GM23338 (cell line): ENCODE measurements around the gene HSPBP1. TPM values are rescaled to one million over a fixed set of nuclear protein-coding genes. Genes with fewer than 3 reads are reported as not detected.

Experiments used
- ATAC-seq: fragments of 200-7000 bp; cut with Tn5 transposase; 3 replicates; pipeline ENCODE4 v1.9.1; 2020
- DNase-seq: peaks from one replicate; pipeline ENCODE4 v3.0.0-alpha.2; 2015; ENCODE audit warnings: low spot score
- H2AFZ ChIP-seq: fragments of 200-600 bp; sonication (generic); 2 replicates; pipeline ENCODE4 v1.8.0; 2016; ENCODE audit warnings: antibody characterized with exemption, mild to moderate bottlenecking, moderate library complexity
- H3F3A ChIP-seq: fragments of 200-600 bp; sonication (generic); replicated peaks from 2 replicates; pipeline ENCODE4 v1.8.0; 2017; ENCODE audit warnings: antibody characterized with exemption, mixed run types, low read depth
- H3K27ac ChIP-seq: fragments of 200-600 bp; sonication (generic); 2 replicates; pipeline ENCODE4 v1.6.1; 2016; ENCODE audit warnings: low read depth
- H3K27me3 ChIP-seq: fragments of 200-600 bp; sonication (generic); 2 replicates; pipeline ENCODE4 v1.8.0; 2016; ENCODE audit warnings: mild to moderate bottlenecking, mixed run types, moderate library complexity; ENCODE audit not compliant: insufficient read depth
- H3K36me3 ChIP-seq: fragments of 200-600 bp; sonication (generic); 2 replicates; pipeline ENCODE4 v1.8.0; 2016; ENCODE audit warnings: mild to moderate bottlenecking; ENCODE audit not compliant: insufficient read depth
- H3K4me1 ChIP-seq: fragments of 200-600 bp; sonication (generic); 2 replicates; pipeline ENCODE4 v1.8.0; 2016; ENCODE audit warnings: mild to moderate bottlenecking, moderate library complexity; ENCODE audit not compliant: insufficient read depth
- H3K4me2 ChIP-seq: fragments of 200-600 bp; sonication (generic); 2 replicates; pipeline ENCODE4 v1.7.1; 2017; ENCODE audit warnings: mixed run types
- H3K4me3 ChIP-seq: fragments of 200-600 bp; sonication (generic); 2 replicates; pipeline ENCODE4 v1.6.1; 2016; ENCODE audit warnings: mixed run types
- H3K79me2 ChIP-seq: fragments of 200-600 bp; sonication (generic); replicated peaks from 2 replicates; pipeline ENCODE4 v1.8.0; 2017; ENCODE audit warnings: mild to moderate bottlenecking; ENCODE audit not compliant: insufficient read depth
- H3K9me2 ChIP-seq: fragments of 200-600 bp; sonication (generic); 2 replicates; pipeline ENCODE4 v1.8.0; 2017; ENCODE audit not compliant: insufficient read depth
- H4K20me1 ChIP-seq: fragments of 200-600 bp; sonication (generic); replicated peaks from 2 replicates; pipeline ENCODE4 v1.8.0; 2017; ENCODE audit warnings: mild to moderate bottlenecking; ENCODE audit not compliant: insufficient read depth
- H3K27ac Mint-ChIP-seq: 2 replicates; pipeline ENCODE4 v1.8.0; 2020; ENCODE audit warnings: inconsistent platforms, mild to moderate bottlenecking, moderate library complexity, mixed read lengths
- H3K27me3 Mint-ChIP-seq: 3 replicates; pipeline ENCODE4 v1.8.0; 2022; ENCODE audit warnings: low read depth, mild to moderate bottlenecking, moderate library complexity, mixed read lengths, inconsistent platforms; ENCODE audit not compliant: insufficient read depth, poor library complexity
- H3K36me3 Mint-ChIP-seq: 3 replicates; pipeline ENCODE4 v1.8.0; 2021; ENCODE audit warnings: low read depth, mild to moderate bottlenecking, inconsistent platforms, moderate library complexity, mixed read lengths
- H3K4me1 Mint-ChIP-seq: 3 replicates; pipeline ENCODE4 v1.8.0; 2020; ENCODE audit warnings: mild to moderate bottlenecking, inconsistent platforms, mixed read lengths
- H3K4me3 Mint-ChIP-seq: 3 replicates; pipeline ENCODE4 v1.8.0; 2021; ENCODE audit warnings: moderate library complexity, mild to moderate bottlenecking, inconsistent platforms, mixed read lengths
- H3K9me3 Mint-ChIP-seq: 3 replicates; pipeline ENCODE4 v1.8.0; 2020; ENCODE audit warnings: moderate library complexity, mild to moderate bottlenecking, inconsistent platforms, mixed read lengths
- CREB1 ChIP-seq: fragments of 250-450 bp; sonication (Bioruptor Pico); IDR thresholded peaks from 2 replicates; pipeline ENCODE4 v1.5.0; 2020; ENCODE audit warnings: low read depth, mild to moderate bottlenecking, moderate library complexity
- CTCF ChIP-seq, 2 experiments: fragments of 200-600 bp in 1 of 2; sonication (generic) in 1 of 2; conservative IDR thresholded peaks; 2 replicates each; pipeline versions ENCODE4 v1.5.1 to v1.6.1; 2016 to 2017; ENCODE audit warnings: antibody characterized with exemption in 2 of 2, low read depth in 2 of 2, mild to moderate bottlenecking in 2 of 2, moderate library complexity in 1 of 2
- ETS1 ChIP-seq: IDR thresholded peaks from 2 replicates; pipeline ENCODE4 v1.6.1; 2016; ENCODE audit warnings: antibody characterized with exemption
- EZH2 ChIP-seq: fragments of 200-600 bp; sonication (generic); IDR thresholded peaks from one replicate; pipeline ENCODE4 v1.8.0; 2017; ENCODE audit warnings: antibody characterized with exemption, mild to moderate bottlenecking, low read depth; ENCODE audit not compliant: unreplicated experiment
- EZH2phosphoT487 ChIP-seq: fragments of 200-600 bp; sonication (generic); IDR thresholded peaks from one replicate; pipeline ENCODE4 v1.8.1; 2018; ENCODE audit warnings: antibody characterized with exemption; ENCODE audit not compliant: unreplicated experiment
- JUNB ChIP-seq: IDR thresholded peaks from one replicate; pipeline ENCODE4 v1.6.1; 2016; ENCODE audit warnings: antibody characterized with exemption; ENCODE audit not compliant: unreplicated experiment
- NANOG ChIP-seq: IDR thresholded peaks from 2 replicates; pipeline ENCODE4 v1.6.1; 2016; ENCODE audit warnings: antibody characterized with exemption, borderline replicate concordance
- POLR2AphosphoS5 ChIP-seq: IDR thresholded peaks from 2 replicates; pipeline ENCODE4 v1.6.1; 2016; ENCODE audit warnings: antibody characterized with exemption, low read depth
- REST ChIP-seq: IDR thresholded peaks from one replicate; pipeline ENCODE4 v1.6.1; 2018; ENCODE audit warnings: antibody characterized with exemption; ENCODE audit not compliant: unreplicated experiment
- STAT1 ChIP-seq: IDR thresholded peaks from one replicate; pipeline ENCODE4 v1.6.1; 2016; ENCODE audit warnings: antibody characterized with exemption; ENCODE audit not compliant: unreplicated experiment
- ZNF114 ChIP-seq: fragments of 250-450 bp; sonication (Bioruptor Pico); IDR thresholded peaks from 2 replicates; pipeline ENCODE4 v1.5.0; 2020; ENCODE audit warnings: mild to moderate bottlenecking, moderate library complexity
- ZNF331 ChIP-seq: fragments of 250-450 bp; sonication (Bioruptor Pico); IDR thresholded peaks from 2 replicates; pipeline ENCODE4 v1.5.0; 2020; ENCODE audit warnings: low read depth, mild to moderate bottlenecking, moderate library complexity
- polyA plus RNA-seq: library from polyadenylated mRNA; unstranded; fragments of >200 nt; fragmentation: Nextera tagmentation; extraction: Ambion mirVana; gene quantifications from 2 replicates; pipeline ENCODE4 v1.2.1, GENCODE V29; 2016
- total RNA-seq: library from RNA; depleted of rRNA; stranded (reverse); fragments of >200 nt; shearing (Covaris generic); gene quantifications from 2 replicates; pipeline ENCODE4 v1.2.3, GENCODE V29; 2014

HSPBP1 gene
- total and polyA plus RNA-seq, 2 experiments from 2014 or later = 83.6 to 91.1 TPM

GRCh38 chr19:55322204-55322885 lies 42.4 kb upstream of the HSPBP1 start:
- no peaks in the 10 kb centered on the region for H3K27me3 ChIP-seq
- no peak overlapping the region for H2AFZ ChIP-seq
- H3K36me3 ChIP-seq = no peaks in the 10 kb centered on the region
- H3K4me3 ChIP-seq = no peak overlapping the region
- ATAC-seq (peak; percentile 9), DNase-seq (no peak)
- Mint-ChIP-seq H3K27me3 (peaks cover 12% of the 10 kb centered on the region), H3K4me1 (peaks cover 15% of the 10 kb centered on the region), H3K9me3 (no peaks in the 10 kb centered on the region; the same call in 2 of the 3 replicates), H3K36me3 (no peaks in the 10 kb centered on the region), H3K4me3 (no peak overlapping the region), H3K27ac (no peak overlapping the region)
- peaks cover 5% of the 10 kb centered on the region; the same call in 1 of the 2 replicates for H3K4me1 ChIP-seq
- H3K4me2 ChIP-seq = no peak overlapping the region
- H3K79me2 ChIP-seq = no peaks in the 10 kb centered on the region
- H3K9me2 ChIP-seq = no peaks in the 10 kb centered on the region
- H3K27ac ChIP-seq = no peak overlapping the region
- TF ChIP-seq JUNB (no peak), ETS1 (no peak), CTCF (conservative IDR thresholded peaks at IDR 0.05; ENCODE audit: low read depth in 2 of 2) (no peak), CREB1 (CRISPR knock-in tag) (no peak), POLR2AphosphoS5 (no peak)
- 0 out of 2 replicates have a peak, but pooled peaks cover 4% of the 10 kb centered on the region for H3F3A ChIP-seq
- no peaks in the 10 kb centered on the region for H4K20me1 ChIP-seq

DNA sequence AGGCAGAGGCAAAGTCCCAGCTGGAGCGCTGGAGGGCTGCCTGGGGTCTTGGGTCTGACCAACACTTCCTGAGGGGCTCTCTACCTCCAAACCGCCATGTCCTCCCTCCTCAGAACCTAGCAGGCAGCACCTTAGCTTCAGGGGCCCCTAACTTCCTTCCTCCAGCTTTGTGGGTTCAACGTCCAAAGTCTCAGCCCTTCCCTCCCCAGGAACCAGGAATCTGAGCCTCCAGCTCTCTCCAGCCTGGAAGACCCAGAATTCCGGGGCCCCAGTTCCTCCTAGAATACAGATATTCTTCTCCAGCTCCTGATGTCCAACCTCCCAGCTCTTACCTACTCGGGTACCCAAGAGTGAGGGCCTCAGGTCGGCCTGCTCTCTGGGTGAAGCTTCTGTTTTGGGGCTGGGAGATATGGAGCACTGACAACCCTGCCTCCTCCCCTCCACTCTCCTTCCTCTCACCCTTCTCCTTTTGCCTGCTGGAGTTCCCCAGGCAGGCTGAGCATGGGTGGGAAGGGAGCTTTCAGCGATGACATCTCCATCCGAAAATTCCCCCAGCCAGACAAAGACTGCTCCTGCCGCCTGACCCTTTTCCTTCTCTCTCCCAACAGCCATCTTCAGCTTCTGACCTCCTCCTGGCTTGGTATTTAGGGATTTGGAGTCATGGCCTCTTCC lies 41.7 kb upstream of the HSPBP1 start:
- H4K20me1 ChIP-seq = no peaks in the 10 kb centered on the region; the same call in 1 of the 2 replicates
- H3K4me3 Mint-ChIP-seq = no peak overlapping the region; the same call in 2 of the 3 replicates
- no peak for TF ChIP-seq ZNF114 (CRISPR knock-in tag)
- TF ChIP-seq JUNB = no peak
- TF ChIP-seq STAT1 = no peak
- no peak for TF ChIP-seq NANOG
- TF ChIP-seq ETS1 = no peak
- no peak for TF ChIP-seq EZH2phosphoT487
- no peak for TF ChIP-seq CREB1 (CRISPR knock-in tag)
- TF ChIP-seq EZH2 = no peak
- TF ChIP-seq REST = no peak
- TF ChIP-seq ZNF331 (CRISPR knock-in tag) = no peak

More for the DNA sequence above, 41.7 kb upstream of the HSPBP1 start:
- H3K4me2 ChIP-seq = no peak overlapping the region
- H3F3A ChIP-seq = 0 out of 2 replicates have a peak, but pooled peaks cover 4% of the 10 kb centered on the region
- peaks cover 5% of the 10 kb centered on the region; the same call in 1 of the 2 replicates for H3K4me1 ChIP-seq
- H3K36me3 ChIP-seq = no peaks in the 10 kb centered on the region
- DNase-seq = no peak
- H3K36me3 Mint-ChIP-seq = no peaks in the 10 kb centered on the region
- no peaks in the 10 kb centered on the region; the same call in 2 of the 3 replicates for H3K9me3 Mint-ChIP-seq
- no peak overlapping the region for H3K27ac Mint-ChIP-seq
- H3K79me2 ChIP-seq = no peaks in the 10 kb centered on the region
- ATAC-seq = no peak
- peaks cover 15% of the 10 kb centered on the region for H3K4me1 Mint-ChIP-seq
- H3K27me3 Mint-ChIP-seq = peaks cover 12% of the 10 kb centered on the region
- H3K9me2 ChIP-seq = no peaks in the 10 kb centered on the region
- no peak overlapping the region for H2AFZ ChIP-seq
- H3K27ac ChIP-seq = no peak overlapping the region
- no peaks in the 10 kb centered on the region for H3K27me3 ChIP-seq
- no peak overlapping the region for H3K4me3 ChIP-seq
